ENCODE results near the gene MAMSTR.
"Not testable (repeated sequence)": the region's sequence is repeated elsewhere in the genome, so short reads cannot be mapped to it uniquely, and the experiment has no call there.

MAMSTR gene

DNA sequence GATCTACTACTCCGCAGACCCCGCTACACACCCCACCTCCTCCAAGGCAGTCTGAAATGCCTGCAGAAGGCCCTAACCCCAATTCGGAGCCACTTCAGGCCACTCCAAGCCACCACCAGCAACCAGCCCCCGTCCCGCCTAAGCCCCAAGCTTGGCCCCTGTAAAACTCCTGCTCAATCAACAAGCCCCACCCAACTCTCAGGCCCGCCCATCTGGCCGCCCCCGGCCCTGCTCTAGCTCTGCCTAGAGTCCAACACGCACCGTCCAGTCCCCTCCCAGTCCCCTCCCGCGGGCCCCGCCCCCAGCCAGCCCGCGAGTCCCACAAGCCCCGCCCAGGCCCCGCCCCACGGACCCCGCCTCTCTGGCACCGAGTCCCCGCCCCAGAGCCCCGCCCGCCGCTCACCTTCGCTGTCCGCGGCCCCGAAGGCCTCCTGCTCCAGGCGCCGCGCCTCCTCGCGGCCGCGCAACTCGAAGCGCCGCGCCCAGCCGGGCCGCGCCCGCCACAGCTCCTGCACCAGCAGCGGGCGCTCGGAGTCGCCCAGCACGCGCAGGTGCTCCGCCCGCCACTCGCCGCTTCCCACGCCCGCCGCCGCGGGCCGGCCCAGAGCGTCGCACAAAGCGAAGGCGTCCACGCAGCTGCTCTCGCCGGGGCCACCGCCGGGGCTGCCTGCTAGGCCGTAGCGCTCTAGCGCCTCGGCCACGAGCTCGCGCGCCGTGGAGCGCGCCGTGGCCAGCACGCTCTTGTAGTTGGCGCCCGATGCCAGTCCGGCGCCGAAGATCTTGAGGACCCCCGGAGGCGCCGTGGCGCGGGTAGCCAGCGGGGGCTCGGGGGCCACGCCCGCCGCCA is 19.3 kb upstream of the MAMSTR start:
- no peak for TF ChIP-seq ZNF274 (IDR thresholded peaks at IDR 0.05; ENCODE audit: low read depth, low read length)
- peak overlapping the region; percentile 14; the same call in 1 of the 2 replicates for H3K4me3 ChIP-seq (ENCODE audit: low read length)

DNA sequence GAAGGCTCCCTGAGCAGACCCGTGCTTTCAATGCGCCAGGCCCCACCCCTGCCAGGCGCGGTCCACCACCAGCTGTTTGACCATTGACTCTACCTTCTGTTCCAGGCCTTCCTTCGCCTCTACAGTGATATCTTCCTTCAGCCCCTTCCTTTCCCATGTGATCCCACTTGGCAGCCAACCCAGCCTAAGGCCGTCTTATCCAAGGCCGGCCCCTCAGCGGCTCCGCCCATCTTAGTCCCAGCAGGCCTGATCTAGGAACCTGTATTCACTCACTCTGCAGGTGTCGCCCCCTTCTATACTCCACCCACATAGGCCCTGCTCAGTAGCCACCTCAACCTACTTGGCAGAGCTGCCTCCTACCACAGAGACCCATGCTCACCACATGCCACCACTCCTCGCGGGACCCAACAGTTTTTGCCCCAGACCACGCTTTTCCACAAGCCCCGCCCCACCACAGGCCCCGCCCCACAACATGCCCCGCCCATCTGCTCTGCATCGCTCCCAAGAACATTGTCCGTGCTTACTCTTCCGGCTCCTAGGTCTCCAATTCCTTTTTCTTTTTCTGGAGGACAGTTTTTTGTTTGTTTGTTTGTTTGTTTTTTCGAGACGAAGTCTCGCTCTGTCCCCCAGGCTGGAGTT is 18.0 kb upstream of the MAMSTR start:
- TF ChIP-seq ZNF274 (IDR thresholded peaks at IDR 0.05; ENCODE audit: low read depth, low read length): no peak
- no peak overlapping the region for H3K4me3 ChIP-seq (ENCODE audit: low read length)

DNA sequence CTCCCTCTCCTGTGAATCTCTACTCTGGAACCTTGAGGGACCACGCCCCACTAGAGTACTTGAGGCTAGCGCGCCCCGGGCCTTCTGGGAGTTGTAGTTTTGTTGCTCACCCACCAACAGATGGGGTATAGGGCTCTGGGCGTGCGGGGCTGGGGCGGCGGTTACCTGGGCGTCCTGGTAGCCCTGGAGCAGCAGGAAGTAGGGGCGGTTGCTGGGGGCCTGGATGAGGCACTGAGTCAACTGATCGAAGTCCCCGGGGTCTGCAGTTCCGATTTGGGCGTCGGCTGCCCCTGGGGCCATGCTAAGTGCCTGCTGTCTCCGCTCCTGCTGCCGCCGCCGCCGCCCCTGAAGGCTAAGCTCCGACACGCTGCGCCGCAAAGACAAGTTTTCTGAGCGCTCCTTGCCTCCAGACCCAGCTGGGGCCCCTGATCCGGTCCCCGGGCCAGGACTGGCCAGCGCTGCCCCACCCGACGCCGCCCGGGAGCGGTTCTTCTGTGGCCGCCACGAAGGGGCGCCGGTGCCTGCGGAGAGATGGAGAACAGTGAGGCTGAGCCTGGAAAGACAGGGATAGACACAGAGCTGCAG is 15.6 kb upstream of the MAMSTR start:
- no peak overlapping the region for H3K4me3 ChIP-seq (ENCODE audit: low read length)
- no peak for TF ChIP-seq ZNF274 (IDR thresholded peaks at IDR 0.05; ENCODE audit: low read depth, low read length)

DNA sequence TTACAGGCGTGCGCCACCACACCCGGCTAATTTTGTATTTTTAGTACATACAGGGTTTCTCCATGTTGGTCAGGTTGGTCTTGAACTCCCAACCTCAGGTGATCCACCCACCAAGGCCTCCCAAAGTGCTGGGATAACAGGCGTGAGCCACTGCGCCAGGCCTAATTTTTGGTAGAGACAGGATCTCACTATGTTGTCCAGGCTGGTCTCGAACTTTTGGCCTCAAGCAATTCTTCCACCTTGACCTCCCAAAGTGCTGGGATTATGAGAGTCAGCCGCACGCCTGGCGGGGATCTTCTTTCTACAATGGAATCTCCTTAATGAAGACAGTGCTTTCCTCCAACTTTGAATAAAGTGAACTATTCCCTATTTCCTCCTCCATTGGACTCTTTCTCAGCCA is 15.1 kb upstream of the MAMSTR start:
- no peak overlapping the region for H3K4me3 ChIP-seq (ENCODE audit: low read length)
- TF ChIP-seq ZNF274 (IDR thresholded peaks at IDR 0.05; ENCODE audit: low read depth, low read length): no peak

DNA sequence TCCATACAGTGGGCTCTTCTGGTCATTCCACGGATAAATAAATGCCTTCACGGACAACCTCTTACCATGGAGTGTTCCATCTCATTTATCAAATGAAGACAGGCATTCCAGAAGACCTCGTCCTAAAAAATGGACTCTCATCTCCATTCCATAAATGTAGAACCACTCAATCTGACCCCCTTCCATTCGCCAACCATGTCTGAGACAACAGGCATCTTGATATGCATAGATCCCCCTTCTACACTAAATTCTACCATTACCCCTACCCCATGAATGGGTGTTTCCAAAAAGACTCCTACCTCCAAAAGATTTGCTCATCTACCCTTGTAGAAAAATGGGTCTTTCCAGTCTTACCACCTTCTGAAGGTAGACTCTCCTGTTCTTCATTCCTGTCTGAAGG is 11.9 kb upstream of the MAMSTR start:
- no peak overlapping the region for H3K4me3 ChIP-seq (ENCODE audit: low read length)
- no peak for TF ChIP-seq ZNF274 (IDR thresholded peaks at IDR 0.05; ENCODE audit: low read depth, low read length)

DNA sequence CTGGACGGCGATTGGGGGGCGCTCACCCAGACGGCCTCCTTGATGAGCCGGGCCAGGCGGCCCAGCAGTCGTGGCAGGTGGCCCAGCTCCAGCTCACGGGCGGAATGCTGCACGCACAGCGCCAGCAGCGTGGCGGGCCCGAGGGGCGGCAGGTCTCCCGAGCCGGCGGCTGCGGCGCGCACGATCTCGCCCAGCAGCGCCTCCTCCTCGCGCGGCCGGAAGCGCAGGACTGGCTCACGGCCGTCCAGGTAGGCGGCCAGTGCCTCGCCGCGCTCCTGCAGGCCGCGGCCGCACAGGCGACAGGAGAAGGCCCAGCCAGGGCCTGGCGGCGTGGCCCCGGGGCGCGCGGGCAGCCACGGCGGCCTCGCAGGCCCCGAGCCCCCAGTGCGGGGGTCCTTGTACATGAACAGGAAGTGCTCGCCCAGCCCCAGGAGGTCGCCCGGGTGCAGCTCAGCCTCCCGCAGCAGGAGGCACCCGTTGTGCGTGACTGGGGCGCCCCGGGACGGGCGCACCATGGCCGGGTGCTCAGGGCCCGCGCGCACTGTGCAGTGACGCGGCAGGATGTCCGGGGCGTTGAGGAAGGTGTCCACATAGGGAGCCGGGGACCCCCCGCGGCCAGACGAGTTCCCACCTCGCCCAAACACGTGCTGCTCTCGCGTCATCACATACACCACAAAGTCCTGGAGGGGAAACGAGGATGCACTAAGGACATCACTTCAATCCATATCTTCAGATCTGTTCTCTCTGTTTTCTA is 9.6 kb upstream of the MAMSTR start:
- H3K4me3 ChIP-seq (ENCODE audit: low read length): no peak overlapping the region
- no peak for TF ChIP-seq ZNF274 (IDR thresholded peaks at IDR 0.05; ENCODE audit: low read depth, low read length)

DNA sequence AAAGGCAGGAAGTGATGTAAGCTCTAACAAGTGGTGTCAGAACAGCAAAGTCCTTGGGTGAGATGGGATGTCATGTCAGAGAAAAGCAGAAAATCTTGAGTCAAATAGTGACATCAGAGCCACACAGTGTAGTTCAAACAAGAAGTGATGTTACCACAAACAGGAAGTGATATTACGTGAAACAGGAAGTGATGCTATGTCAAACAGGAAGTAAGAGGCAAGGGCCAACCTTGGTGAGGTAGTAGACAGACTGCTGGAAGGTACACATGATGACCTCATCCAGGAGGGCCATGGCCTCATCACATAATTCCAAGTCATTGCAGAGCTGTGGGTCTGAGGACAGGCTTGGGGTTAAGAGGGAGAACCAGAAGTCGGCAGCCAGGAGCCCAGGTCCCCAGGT is 7.0 kb upstream of the MAMSTR start:
- no peak for TF ChIP-seq ZNF274 (IDR thresholded peaks at IDR 0.05; ENCODE audit: low read depth, low read length)
- H3K4me3 ChIP-seq (ENCODE audit: low read length): no peak overlapping the region

DNA sequence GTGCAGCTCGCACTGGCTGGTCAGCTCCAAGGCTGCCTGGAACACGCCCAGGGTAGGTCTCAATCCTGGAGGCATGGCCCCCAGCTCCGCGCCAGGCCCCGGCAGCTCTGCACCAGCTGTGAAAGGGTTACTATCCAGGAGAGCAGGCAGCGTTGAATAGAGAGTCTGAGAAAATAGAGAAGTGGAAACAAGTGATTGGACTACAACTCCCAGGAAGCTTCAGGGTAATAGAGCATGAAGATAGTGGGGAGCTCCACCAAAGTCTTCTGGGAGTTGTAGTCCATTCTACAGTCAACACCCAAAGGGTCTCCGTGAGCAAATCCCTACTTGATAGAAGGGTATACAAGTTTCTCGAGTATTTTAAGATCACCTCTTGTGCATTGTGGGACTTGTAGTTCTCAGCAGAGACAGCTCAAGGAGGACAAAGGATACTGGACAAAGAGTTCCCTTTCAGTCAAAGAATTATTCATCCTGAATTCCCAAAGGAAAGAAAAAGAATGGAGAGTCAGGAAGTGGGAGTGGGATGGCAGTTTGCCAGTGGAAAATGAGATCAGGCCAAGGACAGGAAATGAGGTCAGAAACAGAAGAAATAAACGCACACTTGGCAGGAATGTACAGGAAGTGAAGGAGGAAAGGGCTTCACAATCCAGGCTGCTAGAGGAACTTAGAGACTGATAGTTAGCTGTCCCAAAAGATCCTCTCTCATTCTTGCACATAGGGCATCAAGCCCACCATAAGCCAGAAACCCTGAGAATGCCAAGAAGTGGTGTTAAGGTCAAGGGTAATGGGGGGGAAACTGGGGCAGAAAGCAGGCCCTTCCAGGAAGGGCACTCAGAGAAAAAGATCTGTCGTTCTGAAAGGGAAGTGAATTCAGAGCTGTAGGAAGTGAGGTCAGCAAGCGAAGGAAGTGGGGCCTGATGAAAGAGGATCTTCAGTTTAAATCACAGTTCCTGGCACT is 5.5 kb upstream of the MAMSTR start:
- no peak for TF ChIP-seq ZNF274 (IDR thresholded peaks at IDR 0.05; ENCODE audit: low read depth, low read length)
- no peak overlapping the region for H3K4me3 ChIP-seq (ENCODE audit: low read length)

DNA sequence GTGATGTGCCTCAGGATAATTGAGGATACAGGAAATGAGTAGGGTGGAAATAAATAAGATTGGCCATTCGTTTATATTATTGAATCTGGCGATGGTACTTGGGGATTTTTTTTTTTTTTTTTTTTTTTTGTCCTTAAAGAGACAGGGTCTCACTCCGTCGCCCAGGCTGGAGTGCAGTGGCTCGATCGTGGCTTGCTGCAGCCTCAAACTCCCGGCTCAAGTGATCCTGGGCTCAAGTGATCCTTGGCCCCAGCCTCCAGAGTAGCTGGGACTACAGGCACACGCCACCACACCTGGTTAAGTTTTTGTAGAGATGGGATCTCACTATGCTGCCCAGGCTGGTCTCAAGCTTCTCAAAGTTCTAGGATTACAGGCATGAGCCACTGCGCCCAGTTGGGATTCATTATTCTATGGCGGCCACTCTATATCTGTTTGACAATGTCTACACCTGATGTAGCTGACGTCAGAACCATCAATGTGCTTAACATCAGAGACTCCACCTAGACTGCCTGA is 2.7 kb upstream of the MAMSTR start:
- TF ChIP-seq ZNF274 (IDR thresholded peaks at IDR 0.05; ENCODE audit: low read depth, low read length): no peak
- H3K4me3 ChIP-seq (ENCODE audit: low read length): no peak overlapping the region

DNA sequence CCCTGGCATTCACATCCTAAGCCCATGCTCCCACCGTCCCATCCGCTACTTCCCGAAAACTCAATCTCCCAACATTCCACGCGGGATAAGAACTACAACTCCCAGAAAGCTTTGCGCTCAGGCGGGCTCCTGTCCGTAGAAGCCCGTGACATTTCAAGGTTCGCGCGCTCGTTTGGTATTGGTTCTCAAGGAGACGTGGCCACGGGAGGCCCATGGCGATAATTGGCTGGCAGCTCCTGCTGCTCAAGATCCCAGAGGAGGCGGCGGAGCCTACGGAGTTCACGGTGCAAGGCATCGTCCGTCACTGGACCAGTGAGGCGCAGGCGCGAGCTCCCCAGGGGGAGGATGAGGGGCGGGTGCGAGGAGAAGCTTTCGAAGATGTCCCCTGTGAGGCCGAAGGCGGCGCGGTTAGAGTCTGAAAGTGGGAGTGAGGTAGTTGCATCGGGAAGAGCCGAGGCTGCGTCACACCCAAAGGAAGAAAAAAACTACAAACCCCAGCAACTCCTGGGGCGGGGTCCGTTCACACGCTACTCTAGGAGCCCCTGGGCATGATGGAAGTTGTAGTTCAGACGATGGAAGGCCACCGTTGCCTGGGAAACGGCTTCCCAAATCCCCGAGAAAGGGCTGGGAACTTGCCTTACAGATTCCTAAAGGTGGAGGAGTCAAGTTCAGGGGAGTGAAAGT is 1.2 kb upstream of the MAMSTR start:
- peak overlapping the region; percentile 57; the same call in 1 of the 2 replicates for H3K4me3 ChIP-seq (ENCODE audit: low read length)
- TF ChIP-seq ZNF274 (IDR thresholded peaks at IDR 0.05; ENCODE audit: low read depth, low read length): no peak

DNA sequence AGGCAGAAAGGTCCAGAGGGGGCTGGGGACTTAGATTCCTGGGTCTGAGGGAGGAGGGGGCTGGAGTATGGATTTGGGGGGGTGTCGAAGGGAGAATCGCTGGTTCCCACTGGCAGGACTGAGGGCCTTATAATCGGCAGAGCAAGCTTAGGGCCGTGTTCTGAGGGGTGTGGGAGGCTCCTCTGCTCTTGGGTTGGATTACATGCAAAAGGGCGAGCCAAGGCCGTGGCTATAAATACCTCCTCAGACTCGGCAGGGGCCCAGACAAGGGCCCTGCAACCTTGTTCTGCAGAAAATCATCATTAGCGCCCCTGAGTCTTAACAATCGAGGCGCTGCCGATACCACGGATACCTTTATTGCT is 707 bp upstream of the MAMSTR start:
- TF ChIP-seq ZNF274 (IDR thresholded peaks at IDR 0.05; ENCODE audit: low read depth, low read length): no peak
- no peak overlapping the region for H3K4me3 ChIP-seq (ENCODE audit: low read length)

DNA sequence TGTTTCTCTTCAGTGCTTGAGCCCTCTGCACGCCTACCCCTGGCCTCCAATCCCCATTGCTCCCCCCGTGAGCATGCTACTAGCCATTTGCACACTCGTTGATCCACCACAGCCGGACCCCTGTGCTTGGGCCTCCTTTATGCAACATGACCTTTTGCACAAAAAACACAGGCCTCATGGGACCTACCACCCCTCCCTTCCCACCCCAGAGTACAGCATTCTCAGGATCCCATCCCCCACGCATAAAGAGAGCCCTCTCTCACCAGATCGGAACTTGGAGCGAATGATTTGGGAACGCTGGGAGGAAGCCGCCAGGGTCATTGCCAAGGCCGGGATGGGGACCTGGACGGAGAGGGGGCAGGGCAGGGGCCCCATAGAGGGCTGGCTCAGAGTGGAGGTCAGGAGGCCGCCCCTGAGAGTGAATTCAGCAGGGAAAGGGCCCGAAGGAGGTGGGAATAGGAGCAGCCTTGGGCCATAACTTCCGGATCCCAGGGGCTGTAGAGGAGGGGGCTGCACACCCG is 754 bp downstream of the MAMSTR start:
- no peak overlapping the region for H3K4me3 ChIP-seq (ENCODE audit: low read length)
- no peak for TF ChIP-seq ZNF274 (IDR thresholded peaks at IDR 0.05; ENCODE audit: low read depth, low read length)

DNA sequence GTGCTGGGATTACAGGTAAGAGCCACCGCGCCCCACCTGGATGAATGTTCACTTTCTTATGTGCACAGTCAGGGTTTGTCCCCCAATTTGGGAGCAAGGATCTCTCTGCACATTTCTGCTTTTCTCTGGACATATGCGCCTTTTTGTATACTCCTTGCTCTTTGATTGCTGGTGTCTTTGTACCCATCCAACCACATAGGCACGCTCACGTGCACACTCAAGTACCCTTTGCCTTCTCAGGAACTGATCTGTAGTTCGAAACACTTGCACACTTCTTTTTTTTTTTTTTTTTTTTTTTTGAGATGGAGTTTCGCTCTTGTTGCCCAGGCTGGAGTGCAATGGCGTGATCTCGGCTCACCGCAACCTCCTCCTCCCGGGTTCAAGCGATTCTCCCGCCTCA is 1.4 kb downstream of the MAMSTR start:
- H3K4me3 ChIP-seq (ENCODE audit: low read length): not testable (repeated sequence)
